ENCODE measurements around the gene GPN2. TPM values are rescaled to one million over a fixed set of nuclear protein-coding genes. Genes with fewer than 3 reads are reported as not detected.

GPN2 gene
- total and polyA plus RNA-seq, 2 of the 4 experiments (the other 2 are of a cell fraction), result 15.4 to 22.2 TPM

- no peak overlapping the region for H3K23ac ChIP-seq (ENCODE audit: low read depth, low read length)
- 75% methylated on average over 2 of the region's 8 CpGs; no CpG with 5 or more reads in 1 of the 2 experiments for WGBS, 2 experiments (ENCODE audit: extremely low coverage in 2 of 2, insufficient read length in 1 of 2)
- intact Hi-C loops (cut with micrococcal nuclease) (no loop called here), dilution Hi-C loops (cut with HindIII; ENCODE audit: low sequenced_read_pairs, unreplicated experiment) (no loop called here), in situ Hi-C loops (cut with MboI; ENCODE audit: low sequenced_read_pairs) (no loop called here)
- H3K27ac ChIP-seq (ENCODE audit: insufficient read depth, low read length), result no peak overlapping the region
- no peak overlapping the region for H2BK5ac ChIP-seq (ENCODE audit: low read depth, low read length, poor library complexity, severe bottlenecking)
- H4K20me1 ChIP-seq (ENCODE audit: insufficient read depth, low read length), result no peaks in the 10 kb centered on the region
- H3K14ac ChIP-seq (replicated peaks; ENCODE audit: low read depth, low read length), result no peak overlapping the region
- H4K8ac ChIP-seq (ENCODE audit: low read depth in 2 of 2, low read length in 2 of 2), result no peak overlapping the region
- no peak overlapping the region for H3K4me3 ChIP-seq (ENCODE audit: insufficient read depth, low read depth, low read length)
- DNase-seq (no peak), ATAC-seq (ENCODE audit: low read depth) (no peak)
- H3K18ac ChIP-seq (ENCODE audit: low read depth, low read length), result no peak overlapping the region
- BruUV-seq (replicated peaks), result no TSS peak
- no peak overlapping the region for H3K4ac ChIP-seq (ENCODE audit: low read depth, low read length)
- CTCF ChIA-PET, result no interaction called here
- POLR2A ChIA-PET (ENCODE audit: unreplicated experiment), result no interaction called here
- no peak overlapping the region for H2BK15ac ChIP-seq (ENCODE audit: low read depth, low read length)
- H3K9me1 ChIP-seq (ENCODE audit: insufficient read depth, low read length), result 0 out of 2 replicates have a peak, but pooled peaks cover 6% of the 10 kb centered on the region
- H3K27me3 ChIP-seq (ENCODE audit: control insufficient read depth, insufficient read depth, low read length), result no peaks in the 10 kb centered on the region
- H3K9ac ChIP-seq (ENCODE audit: low read depth, low read length), result no peak overlapping the region
- H2BK20ac ChIP-seq (ENCODE audit: low read depth, low read length), result no peak overlapping the region
- no peaks in the 10 kb centered on the region for H3K9me3 ChIP-seq (ENCODE audit: control insufficient read depth, insufficient read depth, low read length)
- no peak overlapping the region for H2AK9ac ChIP-seq (replicated peaks; ENCODE audit: low read depth, low read length, poor library complexity)
- H3K79me1 ChIP-seq (ENCODE audit: low read depth in 1 of 2, low read length in 2 of 2), result peaks cover 7 to 23% of the 10 kb centered on the region in 2 experiments; a peak in 3 of 4 replicates
- H4K5ac ChIP-seq (ENCODE audit: low read depth, low read length), result no peak overlapping the region
- H2AFZ ChIP-seq (replicated peaks; ENCODE audit: low read length, poor library complexity), result no peak overlapping the region
- no peak overlapping the region for H3K56ac ChIP-seq (ENCODE audit: extremely low read depth, insufficient read depth, low read length)
- H2AK5ac ChIP-seq (ENCODE audit: low read depth, low read length), result no peak overlapping the region
- no peak overlapping the region for H3K4me2 ChIP-seq (ENCODE audit: low read depth, low read length)
- peaks cover 47% of the 10 kb centered on the region for H3K36me3 ChIP-seq (ENCODE audit: control insufficient read depth, insufficient read depth, low read length)
- H2BK120ac ChIP-seq (ENCODE audit: low read depth, low read length), result no peak overlapping the region
- no peaks in the 10 kb centered on the region for H3K4me1 ChIP-seq (ENCODE audit: control insufficient read depth, insufficient read depth, low read length)
- H4K91ac ChIP-seq (ENCODE audit: insufficient read depth, low read depth, low read length), result no peak overlapping the region
- TF ChIP-seq MAZ (IDR thresholded peaks at IDR 0.05; ENCODE audit: borderline replicate concordance, low read depth, low read length) (no peak), MXI1 (IDR thresholded peaks at IDR 0.05; ENCODE audit: borderline replicate concordance, low read depth, low read length) (no peak), ELK1 (IDR thresholded peaks at IDR 0.05; ENCODE audit: borderline replicate concordance, low read depth, low read length) (no peak), FOS (IDR thresholded peaks at IDR 0.05; ENCODE audit: low read depth, low read length) (no peak), RAD21 (IDR thresholded peaks at IDR 0.05; ENCODE audit: low read length) (no peak), POLR2A (IDR thresholded peaks at IDR 0.05; ENCODE audit: low read depth, low read length) (no peak), CEBPB (IDR thresholded peaks at IDR 0.05; ENCODE audit: low read depth, low read length) (no peak), NFE2L2 (IDR thresholded peaks at IDR 0.05; ENCODE audit: low read depth, low read length) (no peak), RFX5 (IDR thresholded peaks at IDR 0.05; ENCODE audit: low read depth, low read length) (no peak), CTCF (conservative IDR thresholded peaks at IDR 0.05; ENCODE audit: low read depth, low read length) (no peak), CHD1 (IDR thresholded peaks at IDR 0.05; ENCODE audit: low read depth, low read length) (no peak), SMC3 (IDR thresholded peaks at IDR 0.05; ENCODE audit: low read depth, low read length) (no peak), RCOR1 (IDR thresholded peaks at IDR 0.05; ENCODE audit: insufficient replicate concordance, low read length) (no peak), MAFK (IDR thresholded peaks at IDR 0.05; ENCODE audit: low read depth, low read length) (no peak), USF2 (IDR thresholded peaks at IDR 0.05; ENCODE audit: low read depth, low read length) (no peak)
Observed at GRCh38 chr1:26838474-26839338, 51.4 kb downstream of the GPN2 start.

All from IMR-90 (cell line).